ENCODE data around the gene DNAJC2. TPM values are rescaled to one million over a fixed set of nuclear protein-coding genes. Genes with fewer than 3 reads are reported as not detected.

The DNAJC2 gene
- total RNA-seq, 1 experiment from 2014 or later = 71.6 TPM

DNA sequence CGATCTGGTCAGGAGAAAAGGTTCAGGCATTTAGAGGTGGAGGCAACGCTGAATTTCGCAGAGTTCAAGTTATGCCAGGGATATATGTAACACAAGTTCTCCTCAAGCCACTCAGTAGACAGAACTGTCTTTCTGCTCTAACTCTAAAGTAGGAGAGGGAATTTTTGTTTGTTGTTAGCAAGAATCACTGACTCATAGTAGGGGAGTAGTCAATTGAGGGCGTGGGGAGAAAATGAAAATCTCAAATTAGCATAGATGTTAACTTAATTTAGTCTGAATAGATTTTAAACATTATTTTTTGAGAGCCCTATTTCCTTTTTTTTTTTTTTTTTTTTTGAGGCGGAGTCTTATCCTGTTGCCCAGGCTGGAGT is 37.5 kb upstream of the DNAJC2 start:
- CTCF ChIA-PET = no interaction called here
- Mint-ChIP-seq H3K27ac (ENCODE audit: unreplicated experiment) (no peak overlapping the region), H3K9me3 (ENCODE audit: unreplicated experiment) (no peaks in the 10 kb centered on the region), H3K36me3 (ENCODE audit: insufficient read depth, unreplicated experiment) (no peaks in the 10 kb centered on the region), H3K4me1 (ENCODE audit: low read depth, unreplicated experiment) (peaks cover 5% of the 10 kb centered on the region), H3K4me3 (ENCODE audit: unreplicated experiment) (no peak overlapping the region), H3K27me3 (ENCODE audit: insufficient read depth, unreplicated experiment) (no peaks in the 10 kb centered on the region)
- no peaks in the 10 kb centered on the region for H3K36me3 ChIP-seq (ENCODE audit: control insufficient read depth, insufficient read depth, low read length)
- no peaks in the 10 kb centered on the region for H3K9me3 ChIP-seq
- no peaks in the 10 kb centered on the region for H3K27me3 ChIP-seq (replicated peaks; ENCODE audit: control insufficient read depth, insufficient read depth, low read length)
- POLR2A ChIA-PET = no interaction called here
- no peaks in the 10 kb centered on the region for H3K4me1 ChIP-seq
- no TSS peak for BruUV-seq (replicated peaks)
- TF ChIP-seq, protein P1, sequence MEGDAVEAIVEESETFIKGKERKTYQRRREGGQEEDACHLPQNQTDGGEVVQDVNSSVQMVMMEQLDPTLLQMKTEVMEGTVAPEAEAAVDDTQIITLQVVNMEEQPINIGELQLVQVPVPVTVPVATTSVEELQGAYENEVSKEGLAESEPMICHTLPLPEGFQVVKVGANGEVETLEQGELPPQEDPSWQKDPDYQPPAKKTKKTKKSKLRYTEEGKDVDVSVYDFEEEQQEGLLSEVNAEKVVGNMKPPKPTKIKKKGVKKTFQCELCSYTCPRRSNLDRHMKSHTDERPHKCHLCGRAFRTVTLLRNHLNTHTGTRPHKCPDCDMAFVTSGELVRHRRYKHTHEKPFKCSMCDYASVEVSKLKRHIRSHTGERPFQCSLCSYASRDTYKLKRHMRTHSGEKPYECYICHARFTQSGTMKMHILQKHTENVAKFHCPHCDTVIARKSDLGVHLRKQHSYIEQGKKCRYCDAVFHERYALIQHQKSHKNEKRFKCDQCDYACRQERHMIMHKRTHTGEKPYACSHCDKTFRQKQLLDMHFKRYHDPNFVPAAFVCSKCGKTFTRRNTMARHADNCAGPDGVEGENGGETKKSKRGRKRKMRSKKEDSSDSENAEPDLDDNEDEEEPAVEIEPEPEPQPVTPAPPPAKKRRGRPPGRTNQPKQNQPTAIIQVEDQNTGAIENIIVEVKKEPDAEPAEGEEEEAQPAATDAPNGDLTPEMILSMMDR (IDR thresholded peaks at IDR 0.05; ENCODE audit: insufficient read depth in 1 of 2, low read depth in 1 of 2, low read length in 1 of 2, severe bottlenecking in 1 of 2, unreplicated experiment in 1 of 2) = no peak
- intact Hi-C loops (cut with micrococcal nuclease; ENCODE audit: unreplicated experiment) = no loop called here
- H3K4me3 ChIP-seq (ENCODE audit: low read depth, low read length) = no peak overlapping the region
- no peak for DNase-seq

DNA sequence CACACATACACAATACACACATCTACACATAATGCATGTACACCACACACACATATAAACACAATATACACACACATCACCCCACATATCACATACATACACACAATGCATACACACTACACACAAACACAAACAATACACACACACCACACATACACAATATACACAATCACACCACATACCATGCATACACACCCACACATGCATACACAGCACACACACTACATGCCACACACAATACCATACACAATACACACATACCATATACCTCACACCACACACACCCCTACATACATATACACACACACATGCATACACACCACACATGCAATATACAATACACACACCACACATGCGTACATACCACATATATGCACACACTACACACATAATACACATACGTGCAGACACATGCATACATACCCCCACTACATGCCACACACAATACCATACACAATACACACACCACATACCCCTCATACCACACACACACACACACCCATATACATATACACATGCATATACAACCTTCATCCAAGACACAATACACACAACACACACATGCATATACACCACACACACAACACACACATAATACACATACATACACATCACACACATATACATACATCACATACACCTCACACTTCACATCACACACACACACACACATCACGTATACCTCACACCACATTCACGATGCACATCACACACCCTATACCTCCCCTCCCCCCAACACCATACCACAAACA is 36.9 kb upstream of the DNAJC2 start:
- no peaks in the 10 kb centered on the region for H3K27me3 ChIP-seq (replicated peaks; ENCODE audit: control insufficient read depth, insufficient read depth, low read length)
- Mint-ChIP-seq H3K27ac (ENCODE audit: unreplicated experiment) (no peak overlapping the region), H3K9me3 (ENCODE audit: unreplicated experiment) (no peaks in the 10 kb centered on the region), H3K4me1 (ENCODE audit: low read depth, unreplicated experiment) (peaks cover 5% of the 10 kb centered on the region), H3K27me3 (ENCODE audit: insufficient read depth, unreplicated experiment) (no peaks in the 10 kb centered on the region), H3K36me3 (ENCODE audit: insufficient read depth, unreplicated experiment) (no peaks in the 10 kb centered on the region), H3K4me3 (ENCODE audit: unreplicated experiment) (no peak overlapping the region)
- no peaks in the 10 kb centered on the region for H3K9me3 ChIP-seq
- no peak for DNase-seq
- TF ChIP-seq, protein P1 (IDR thresholded peaks at IDR 0.05; ENCODE audit: insufficient read depth in 1 of 2, low read depth in 1 of 2, low read length in 1 of 2, severe bottlenecking in 1 of 2, unreplicated experiment in 1 of 2) = no peak
- H3K4me3 ChIP-seq (ENCODE audit: low read depth, low read length) = no peak overlapping the region
- H3K4me1 ChIP-seq = no peaks in the 10 kb centered on the region
- POLR2A ChIA-PET = no interaction called here
- no peaks in the 10 kb centered on the region for H3K36me3 ChIP-seq (ENCODE audit: control insufficient read depth, insufficient read depth, low read length)
- BruUV-seq (replicated peaks) = no TSS peak
- CTCF ChIA-PET = no interaction called here
- intact Hi-C loops (cut with micrococcal nuclease; ENCODE audit: unreplicated experiment) = no loop called here

DNA sequence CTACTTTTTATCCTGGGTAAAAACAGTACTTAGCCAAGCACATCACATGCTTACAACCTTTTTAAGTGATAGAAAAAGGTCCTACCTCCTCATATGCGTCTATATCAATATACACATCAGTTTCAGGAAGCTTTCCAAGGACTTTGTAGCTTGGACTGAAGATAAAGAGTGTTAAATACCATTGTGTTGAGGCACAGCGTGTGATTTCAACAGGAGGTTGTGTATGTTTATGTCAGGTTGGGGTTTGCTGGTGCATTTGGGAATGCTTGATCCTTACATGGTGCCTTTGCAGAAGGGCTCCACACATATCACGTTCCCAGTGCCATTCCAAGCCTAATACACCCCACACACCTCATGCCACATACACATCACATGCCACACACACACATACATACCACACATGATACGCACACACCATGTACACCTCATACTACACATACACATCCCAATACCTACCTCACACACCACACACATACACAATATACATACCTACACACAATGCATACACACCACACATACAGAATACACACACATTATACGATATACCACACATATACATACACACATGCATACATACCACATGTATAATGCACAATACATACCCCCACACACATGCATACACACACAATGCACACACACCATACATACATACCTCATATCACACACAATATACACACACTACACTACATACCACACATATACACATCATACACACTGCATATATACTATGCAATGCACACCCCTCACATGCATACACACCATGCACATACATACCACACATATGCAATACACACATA is 36.0 kb upstream of the DNAJC2 start:
- H3K36me3 Mint-ChIP-seq (ENCODE audit: insufficient read depth, unreplicated experiment) = no peaks in the 10 kb centered on the region
- no peaks in the 10 kb centered on the region for H3K36me3 ChIP-seq (ENCODE audit: control insufficient read depth, insufficient read depth, low read length)
- BruUV-seq (replicated peaks) = no TSS peak
- no peaks in the 10 kb centered on the region for H3K9me3 Mint-ChIP-seq (ENCODE audit: unreplicated experiment)
- no peak overlapping the region for H3K4me3 Mint-ChIP-seq (ENCODE audit: unreplicated experiment)
- DNase-seq = no peak
- no peaks in the 10 kb centered on the region for H3K27me3 Mint-ChIP-seq (ENCODE audit: insufficient read depth, unreplicated experiment)
- ChIA-PET CTCF (no interaction called here), POLR2A (no interaction called here)
- no peak overlapping the region for H3K4me3 ChIP-seq (ENCODE audit: low read depth, low read length)
- TF ChIP-seq, protein P1 (IDR thresholded peaks at IDR 0.05; ENCODE audit: insufficient read depth in 1 of 2, low read depth in 1 of 2, low read length in 1 of 2, severe bottlenecking in 1 of 2, unreplicated experiment in 1 of 2) = no peak
- H3K27ac Mint-ChIP-seq (ENCODE audit: unreplicated experiment) = no peak overlapping the region
- intact Hi-C loops (cut with micrococcal nuclease; ENCODE audit: unreplicated experiment) = no loop called here
- H3K9me3 ChIP-seq = no peaks in the 10 kb centered on the region
- no peaks in the 10 kb centered on the region for H3K4me1 ChIP-seq
- no peaks in the 10 kb centered on the region for H3K27me3 ChIP-seq (replicated peaks; ENCODE audit: control insufficient read depth, insufficient read depth, low read length)
- peaks cover 5% of the 10 kb centered on the region for H3K4me1 Mint-ChIP-seq (ENCODE audit: low read depth, unreplicated experiment)
